ENCODE results near the gene RNPEPL1.

Gene RNPEPL1

DNA sequence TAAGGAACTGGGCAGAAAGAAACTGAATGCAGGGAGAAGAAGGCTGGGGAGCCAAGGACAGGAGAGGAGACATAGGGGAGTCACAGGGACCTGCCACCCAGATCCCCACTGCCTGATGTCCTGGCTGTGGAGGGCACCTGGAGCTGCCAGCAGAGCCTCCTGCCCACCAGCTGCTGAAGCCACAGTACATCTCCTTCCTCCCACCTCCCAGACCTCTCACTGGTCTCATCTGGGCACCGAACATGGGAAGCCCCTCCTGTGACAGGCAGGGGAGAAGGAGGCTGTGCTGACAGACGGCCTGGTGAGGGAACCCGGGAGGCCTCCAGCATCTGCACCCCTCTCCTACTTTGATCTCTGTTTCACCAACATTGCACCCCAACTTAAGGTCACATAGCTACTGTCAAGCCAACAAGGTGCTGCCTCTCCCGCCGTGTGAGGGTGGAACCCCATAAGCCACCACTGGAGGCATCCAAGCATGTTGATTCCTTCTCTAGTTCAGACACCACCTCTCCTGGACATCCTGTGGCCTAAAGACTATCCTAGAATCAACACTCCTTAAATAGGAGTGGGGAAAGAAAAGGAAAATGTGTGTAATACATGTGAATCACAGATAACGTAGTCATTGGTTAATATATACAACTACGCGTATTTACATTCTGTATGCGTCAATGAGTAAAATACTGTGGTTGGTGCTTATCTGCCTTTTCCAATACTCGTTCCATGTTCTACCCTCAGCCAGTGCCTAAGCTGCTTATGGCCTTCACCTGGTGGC is 3.5 kb upstream of the RNPEPL1 start:
- peak; percentile 88 for DNase-seq (ENCODE audit: low spot score)

DNA sequence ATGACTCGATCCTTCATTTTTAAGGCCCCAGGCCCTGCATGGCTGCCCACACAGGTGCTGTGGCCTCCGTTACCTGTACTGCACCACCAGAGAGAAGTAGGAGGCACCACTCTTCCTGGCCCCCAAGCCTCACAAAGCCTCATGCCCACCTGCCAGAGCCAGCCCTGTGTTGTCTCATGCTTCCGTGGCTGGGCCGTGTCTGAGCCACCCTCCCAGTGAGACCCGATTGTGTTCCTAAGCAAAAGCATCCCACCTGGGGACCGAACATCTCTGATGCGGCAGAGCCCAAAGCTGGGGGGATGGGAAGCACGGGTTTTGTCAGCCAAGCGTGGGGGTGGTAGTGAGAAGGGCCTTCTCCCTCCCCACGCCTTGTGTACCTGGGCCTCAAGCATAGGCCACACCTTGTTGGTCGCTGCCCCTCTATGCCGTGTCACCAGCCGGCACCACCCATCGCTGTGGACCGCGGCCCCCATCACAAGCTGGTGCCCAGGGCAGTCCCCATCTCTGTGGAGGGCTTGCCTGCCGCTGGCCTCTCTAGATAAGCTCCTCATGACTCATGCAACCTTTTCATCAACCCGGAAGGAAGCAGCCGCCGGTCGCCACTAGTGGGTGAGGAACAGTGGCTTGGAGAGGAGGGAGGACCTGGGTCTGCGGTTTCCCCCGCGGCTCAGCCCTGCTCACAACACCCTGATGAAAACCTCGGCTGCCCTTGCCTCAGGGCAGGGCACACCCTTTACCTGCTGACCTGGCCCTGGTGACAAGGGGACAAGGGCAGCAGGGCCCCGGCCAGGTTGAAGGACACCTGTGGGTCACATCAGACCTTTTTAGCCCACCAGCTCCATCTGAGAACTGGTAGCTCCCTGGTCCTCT is 2.7 kb upstream of the RNPEPL1 start:
- peak; percentile 96 for DNase-seq (ENCODE audit: low spot score)

DNA sequence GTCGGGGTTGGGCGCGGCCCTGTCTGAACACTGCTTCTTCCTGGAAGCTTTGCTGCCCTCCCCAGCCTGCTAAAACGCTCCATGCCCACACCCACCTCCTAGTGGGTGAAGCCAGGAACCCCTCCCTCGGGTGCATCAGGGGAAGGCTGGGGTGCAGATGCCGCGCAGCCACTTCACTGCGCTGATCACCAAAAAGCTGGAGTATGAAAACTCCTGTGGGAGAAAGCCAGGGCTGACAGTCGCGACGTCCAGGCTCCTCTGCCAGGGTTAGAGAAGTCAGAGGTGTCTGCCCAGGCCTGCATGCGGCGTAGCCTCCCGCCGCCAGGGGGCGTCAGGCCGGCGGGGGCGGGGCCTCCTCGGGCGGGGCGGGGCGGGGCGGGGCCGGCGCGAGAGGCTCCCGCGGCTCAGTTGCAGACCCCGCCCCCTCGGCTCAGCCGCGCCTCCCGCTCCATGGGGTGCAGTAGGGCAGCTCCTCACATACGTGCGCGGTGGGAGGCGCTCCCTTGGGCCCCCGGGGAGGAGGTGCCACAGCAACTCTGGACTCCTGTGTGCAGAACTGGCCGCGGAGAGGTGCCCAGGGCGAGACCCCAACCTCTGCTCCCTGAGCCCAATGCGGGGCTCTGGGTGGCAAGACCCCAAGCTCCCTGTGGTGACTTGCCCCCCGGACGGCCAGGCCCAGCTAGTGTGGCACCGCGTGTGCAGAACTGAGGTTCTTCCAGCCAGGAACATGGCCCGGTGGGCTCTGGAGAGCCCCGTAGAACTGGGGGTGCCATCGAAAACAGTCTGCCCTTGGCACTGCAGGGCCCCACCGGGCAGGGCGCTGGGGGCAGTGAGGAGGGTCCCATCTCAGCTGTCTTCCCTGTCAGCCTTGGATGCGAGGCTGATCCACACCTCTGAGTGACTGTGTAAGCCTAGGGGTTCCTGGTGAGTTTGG is 1.8 kb upstream of the RNPEPL1 start:
- DNase-seq (ENCODE audit: low spot score) = peak; percentile 94

DNA sequence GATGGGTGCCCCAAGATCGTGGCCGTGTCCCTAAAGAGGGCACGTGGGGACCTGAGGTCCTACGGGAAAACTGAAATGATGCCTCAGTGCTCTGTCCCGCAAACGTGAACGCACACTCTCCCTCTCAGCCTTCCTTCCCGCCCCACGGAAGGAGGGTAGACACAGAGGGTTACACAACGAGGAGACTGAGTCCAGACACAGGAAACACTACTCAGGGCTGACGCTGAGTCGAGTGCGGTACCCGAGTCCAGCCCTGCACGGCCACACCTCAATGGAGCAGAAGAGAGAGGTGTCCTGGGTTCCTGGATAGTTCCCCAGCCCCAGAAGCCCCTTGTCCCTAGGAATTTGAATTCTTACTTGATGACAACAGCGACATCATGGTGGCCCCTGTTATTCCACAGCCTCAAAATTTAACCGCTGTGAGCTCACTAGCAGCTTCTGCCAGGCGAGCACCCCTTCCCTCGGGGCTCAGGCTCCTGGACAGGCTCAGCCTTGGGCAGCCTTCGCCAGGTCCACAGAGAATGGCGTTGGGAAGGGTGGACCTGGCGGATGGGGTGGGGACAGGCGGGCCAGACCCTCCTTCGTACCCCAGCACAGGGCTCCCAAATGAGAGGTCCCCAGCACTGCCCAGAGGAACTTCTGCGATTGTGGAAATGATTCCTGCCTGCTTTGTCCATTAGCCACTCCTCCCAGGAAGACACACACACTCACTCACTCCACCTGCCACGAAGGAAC is 980 bp upstream of the RNPEPL1 start:
- peak; percentile 49 for DNase-seq (ENCODE audit: low spot score)

DNA sequence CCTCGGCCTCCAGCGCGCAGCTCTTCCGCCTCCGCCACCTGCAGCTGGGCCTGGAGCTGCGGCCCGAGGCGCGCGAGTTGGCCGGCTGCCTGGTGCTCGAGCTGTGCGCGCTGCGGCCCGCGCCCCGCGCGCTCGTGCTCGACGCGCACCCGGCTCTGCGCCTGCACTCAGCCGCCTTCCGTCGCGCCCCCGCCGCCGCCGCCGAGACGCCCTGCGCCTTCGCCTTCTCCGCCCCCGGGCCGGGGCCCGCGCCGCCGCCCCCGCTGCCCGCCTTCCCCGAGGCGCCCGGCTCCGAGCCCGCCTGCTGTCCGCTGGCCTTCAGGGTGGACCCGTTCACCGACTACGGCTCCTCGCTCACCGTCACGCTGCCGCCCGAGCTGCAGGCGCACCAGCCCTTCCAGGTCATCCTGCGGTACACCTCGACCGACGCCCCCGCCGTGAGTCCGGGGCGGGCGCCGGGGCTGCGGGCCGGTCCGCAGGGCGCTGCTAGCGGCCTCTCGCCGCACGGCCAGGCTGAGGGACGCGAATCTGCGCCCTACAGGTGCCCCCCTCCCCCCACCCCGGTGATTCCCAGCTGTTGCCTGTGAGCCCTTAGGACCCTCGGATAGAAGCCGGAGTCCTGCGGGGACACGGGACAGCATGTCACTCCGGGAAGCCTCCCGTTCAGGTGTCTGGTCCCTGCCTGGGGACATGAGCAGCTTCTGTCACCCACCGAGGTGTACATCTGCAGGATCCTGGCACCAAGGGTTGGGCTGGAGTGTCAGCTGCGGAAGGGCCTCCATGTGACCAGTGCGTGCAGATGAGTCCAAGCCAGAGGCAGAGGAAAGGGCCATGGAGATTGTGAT is 616 bp downstream of the RNPEPL1 start:
- DNase-seq (ENCODE audit: low spot score) = no peak

DNA sequence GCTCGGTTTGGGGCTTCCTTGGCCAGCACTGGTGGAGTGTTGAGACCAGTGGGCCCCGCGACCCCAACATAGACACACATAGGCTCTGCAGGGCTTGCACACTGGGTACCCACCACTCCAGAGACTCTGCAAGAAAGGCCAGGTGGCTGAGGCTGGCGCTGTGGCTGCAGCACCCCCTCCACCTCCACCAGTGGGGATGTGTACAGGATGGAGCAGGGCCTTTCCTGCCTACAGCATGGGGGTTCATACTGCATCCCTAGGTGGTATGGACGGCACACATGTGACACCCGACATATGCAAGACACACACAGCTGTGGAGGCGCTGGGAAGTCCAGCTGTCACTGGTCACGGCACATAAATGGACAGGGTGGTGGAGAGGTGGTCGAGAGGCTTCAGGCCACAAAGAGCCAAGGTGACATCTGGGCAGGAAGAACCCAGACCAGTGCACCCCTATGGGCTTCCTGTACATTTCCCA is 1.3 kb downstream of the RNPEPL1 start:
- DNase-seq (ENCODE audit: low spot score) = no peak

DNA sequence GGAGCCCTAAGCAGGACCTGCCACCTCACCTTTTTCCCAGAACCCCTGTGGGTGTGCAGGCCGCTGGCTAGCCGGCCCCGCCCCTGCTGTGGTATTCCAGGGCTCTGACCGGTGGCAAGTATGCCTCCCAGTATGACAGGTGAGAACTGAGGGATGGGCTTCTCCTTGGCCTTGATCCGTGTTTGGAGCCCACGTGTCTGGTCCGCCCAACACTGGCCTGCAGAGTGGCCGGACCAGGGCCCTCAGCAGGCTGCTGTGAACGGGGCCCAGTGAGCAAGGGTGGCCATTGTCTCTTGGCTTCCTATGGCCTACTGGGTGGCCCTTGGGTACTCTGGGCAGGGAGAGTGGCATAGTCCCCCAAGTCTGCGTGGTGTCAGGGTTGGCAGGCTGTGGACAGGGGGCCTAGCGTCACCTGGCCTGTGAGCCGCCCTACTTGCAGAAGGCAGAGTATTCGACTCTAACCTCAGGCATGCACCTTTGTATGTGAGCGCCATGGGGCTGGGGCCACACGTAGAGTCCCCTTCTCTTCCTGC is 1.8 kb downstream of the RNPEPL1 start:
- no peak for DNase-seq (ENCODE audit: low spot score)

DNA sequence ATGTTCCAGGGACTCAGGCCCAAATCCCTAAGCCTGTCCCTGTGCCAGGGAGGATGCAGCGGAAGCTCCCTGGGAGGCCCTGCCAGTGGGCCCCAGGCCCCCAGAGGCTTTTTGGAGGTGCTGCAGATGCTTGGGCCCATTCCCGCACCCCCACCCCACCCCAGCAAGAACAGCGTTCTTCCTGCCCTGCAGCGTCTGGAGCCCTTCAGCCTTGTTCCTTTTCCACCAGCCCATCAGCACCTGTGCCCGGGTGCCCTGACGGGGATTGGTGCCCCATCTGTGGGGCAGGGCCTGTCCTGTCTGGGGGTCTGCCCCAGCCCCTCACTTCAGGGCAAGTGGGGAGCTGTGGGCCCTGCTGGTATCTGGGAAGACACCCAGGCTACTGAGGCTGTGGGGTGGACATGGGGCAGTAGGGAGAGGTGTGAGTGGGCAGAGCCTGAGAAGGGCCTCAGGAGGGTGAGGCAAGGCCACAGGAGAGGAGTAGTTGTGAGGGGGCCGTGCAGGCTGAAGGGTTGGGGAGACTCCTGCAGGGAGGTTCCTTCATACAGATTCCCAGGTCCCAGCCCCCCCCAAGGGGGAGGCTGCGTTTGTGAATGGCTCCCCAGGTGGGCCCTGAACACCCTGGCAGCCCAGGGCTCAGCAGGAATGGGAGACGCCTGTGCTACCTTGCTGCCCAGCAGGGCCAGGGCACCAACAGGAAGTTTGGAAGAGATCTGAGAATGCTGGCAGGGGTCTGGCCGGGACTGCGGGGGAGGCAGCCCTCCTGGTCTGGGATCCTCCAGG is 2.4 kb downstream of the RNPEPL1 start:
- no peak for DNase-seq (ENCODE audit: low spot score)

DNA sequence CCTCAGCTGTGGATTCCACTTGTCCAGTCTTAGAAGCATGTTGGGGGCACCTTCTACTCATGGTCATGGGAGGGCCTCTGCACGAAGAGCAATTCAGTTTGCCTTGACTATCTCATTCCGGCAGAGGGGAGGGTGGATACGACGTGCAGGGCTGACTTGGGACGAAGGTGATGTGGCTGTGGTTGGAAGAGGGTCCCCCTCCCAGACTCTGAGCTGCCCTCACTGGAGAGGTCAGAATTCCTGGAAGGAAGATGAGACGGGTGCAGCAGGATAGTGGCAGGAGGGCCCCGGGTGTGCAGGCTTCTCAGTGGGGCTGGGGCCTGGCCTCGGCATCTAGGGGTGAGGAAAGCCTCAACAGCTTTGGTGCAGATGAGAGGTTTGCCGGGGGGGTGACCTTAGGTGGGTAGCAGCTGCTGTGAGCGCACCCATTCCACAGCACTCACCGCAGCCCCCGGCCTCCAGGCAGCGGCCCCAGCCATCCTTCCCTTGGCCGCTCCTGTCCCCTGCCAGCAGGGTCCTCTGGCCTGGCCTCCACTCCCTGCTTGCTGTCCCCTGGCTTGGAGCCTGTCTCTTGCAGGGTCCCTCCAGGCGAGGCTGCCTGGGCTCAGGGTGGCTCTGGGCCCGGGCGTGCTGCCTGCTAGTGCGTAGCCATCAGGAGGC is 3.2 kb downstream of the RNPEPL1 start:
- no peak for DNase-seq (ENCODE audit: low spot score)

DNA sequence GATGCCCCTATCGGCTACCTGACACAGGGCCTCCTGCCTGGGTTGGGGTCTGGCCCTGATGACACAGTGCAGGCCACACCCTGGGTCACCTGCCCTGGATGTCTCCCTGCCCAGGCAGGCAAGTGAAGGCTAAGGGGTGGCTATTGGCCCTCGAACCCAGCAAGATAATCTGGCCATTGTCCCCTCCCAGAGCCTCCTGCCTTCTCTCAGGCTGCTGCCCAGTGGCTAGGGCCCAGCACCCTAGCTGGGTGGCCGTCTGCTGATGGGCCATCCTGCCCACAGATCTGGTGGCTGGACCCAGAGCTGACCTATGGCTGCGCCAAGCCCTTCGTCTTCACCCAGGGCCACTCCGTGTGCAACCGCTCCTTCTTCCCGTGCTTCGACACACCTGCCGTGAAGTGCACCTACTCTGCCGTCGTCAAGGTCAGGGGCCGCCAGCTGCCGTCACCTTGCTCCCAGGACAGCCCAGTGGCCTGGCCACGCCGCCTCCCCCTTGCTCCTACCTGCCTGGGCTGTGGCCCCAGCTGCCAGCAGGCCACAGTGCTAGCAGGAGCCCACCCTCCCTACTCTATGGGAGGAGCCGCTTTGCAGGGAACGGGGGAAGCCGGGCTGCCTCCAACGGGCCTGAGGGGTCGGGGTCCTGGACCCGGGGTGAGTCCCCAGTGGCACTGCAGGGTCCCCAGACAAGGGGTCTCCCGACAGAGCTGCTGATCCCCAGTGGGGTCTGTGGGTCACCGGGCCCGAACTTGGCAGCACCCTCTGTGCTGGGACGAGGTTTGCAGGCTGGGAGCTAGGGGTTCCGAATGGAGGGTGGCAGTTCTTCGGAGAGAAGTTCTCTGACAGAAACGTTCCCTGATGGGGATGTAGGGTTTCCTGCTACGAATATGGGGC is 4.1 kb downstream of the RNPEPL1 start:
- DNase-seq (ENCODE audit: low spot score) = no peak

DNA sequence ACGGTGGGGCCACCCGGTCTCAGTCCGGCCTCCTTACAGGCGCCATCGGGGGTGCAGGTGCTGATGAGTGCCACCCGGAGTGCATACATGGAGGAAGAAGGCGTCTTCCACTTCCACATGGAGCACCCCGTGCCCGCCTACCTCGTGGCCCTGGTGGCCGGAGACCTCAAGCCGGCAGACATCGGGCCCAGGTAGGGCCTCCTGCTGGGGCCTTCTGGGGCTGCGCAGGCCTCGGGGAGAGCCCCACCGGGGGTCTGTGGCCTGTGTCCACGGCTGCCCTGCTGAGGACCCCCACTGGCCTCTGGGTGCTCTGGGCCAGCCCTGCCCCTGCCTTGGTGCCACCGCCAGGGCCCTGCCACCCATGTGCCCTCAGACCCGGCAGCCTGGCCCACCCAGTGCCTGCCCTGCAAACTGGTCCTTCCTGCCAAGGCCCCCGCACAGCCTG is 4.8 kb downstream of the RNPEPL1 start:
- no peak for DNase-seq (ENCODE audit: low spot score)

DNA sequence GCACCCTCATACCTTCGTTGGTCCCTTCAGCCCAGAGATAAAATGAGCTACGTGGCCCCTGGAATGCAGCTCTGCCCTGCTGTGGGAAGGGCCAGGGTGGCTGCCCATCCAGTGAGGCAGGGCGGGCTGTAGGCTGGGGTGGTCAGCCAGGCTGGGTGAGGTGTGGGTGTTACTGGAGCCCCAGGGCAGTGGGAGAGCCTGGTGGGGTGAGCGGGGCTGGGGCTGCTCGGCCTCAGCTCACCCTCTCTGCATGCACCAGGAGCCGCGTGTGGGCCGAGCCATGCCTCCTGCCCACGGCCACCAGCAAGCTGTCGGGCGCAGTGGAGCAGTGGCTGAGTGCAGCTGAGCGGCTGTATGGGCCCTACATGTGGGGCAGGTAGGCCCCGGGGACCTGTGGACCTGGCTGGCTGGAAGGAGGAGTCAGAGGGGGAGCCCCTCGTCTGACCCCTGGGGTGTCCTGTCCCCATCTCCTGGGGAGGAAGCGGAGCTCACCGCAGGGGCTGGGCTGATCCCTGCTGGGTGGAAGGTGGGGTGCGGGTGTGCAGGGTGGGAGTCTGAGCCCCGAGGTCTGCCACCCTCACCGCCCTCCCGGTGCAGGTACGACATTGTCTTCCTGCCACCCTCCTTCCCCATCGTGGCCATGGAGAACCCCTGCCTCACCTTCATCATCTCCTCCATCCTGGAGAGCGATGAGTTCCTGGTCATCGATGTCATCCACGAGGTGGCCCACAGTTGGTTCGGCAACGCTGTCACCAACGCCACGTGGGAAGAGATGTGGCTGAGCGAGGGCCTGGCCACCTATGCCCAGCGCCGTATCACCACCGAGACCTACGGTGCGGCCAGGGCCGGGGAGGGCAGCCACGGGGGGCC is 5.5 kb downstream of the RNPEPL1 start:
- no peak for DNase-seq (ENCODE audit: low spot score)

DNA sequence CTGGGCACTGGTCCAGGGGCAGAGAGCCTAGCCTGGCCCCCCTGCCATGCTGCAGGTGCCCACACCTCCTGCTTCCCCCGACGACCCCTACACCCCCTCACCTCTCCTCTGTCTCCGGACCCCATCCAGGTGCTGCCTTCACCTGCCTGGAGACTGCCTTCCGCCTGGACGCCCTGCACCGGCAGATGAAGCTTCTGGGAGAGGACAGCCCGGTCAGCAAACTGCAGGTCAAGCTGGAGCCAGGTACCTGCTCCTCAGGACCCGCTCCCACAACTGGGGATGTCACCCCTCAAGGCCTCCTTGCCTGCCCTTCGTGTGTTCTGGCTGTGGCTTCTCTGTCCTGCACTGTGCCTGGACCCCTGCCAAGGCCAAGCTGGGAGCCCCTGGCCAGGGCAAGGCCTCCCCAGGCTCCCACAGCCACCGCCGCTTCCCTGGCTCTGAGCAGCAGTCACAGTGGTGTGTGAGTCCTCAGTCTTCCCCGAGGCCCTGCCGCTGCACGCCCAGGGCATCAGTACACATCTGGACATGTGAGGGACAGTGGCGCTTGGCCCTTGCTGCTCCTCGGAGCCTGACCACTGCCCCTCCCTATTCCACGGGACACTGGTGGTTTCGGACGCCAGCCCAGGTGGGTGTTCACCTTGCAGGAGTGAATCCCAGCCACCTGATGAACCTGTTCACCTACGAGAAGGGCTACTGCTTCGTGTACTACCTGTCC is 6.3 kb downstream of the RNPEPL1 start:
- DNase-seq (ENCODE audit: low spot score) = no peak

DNA sequence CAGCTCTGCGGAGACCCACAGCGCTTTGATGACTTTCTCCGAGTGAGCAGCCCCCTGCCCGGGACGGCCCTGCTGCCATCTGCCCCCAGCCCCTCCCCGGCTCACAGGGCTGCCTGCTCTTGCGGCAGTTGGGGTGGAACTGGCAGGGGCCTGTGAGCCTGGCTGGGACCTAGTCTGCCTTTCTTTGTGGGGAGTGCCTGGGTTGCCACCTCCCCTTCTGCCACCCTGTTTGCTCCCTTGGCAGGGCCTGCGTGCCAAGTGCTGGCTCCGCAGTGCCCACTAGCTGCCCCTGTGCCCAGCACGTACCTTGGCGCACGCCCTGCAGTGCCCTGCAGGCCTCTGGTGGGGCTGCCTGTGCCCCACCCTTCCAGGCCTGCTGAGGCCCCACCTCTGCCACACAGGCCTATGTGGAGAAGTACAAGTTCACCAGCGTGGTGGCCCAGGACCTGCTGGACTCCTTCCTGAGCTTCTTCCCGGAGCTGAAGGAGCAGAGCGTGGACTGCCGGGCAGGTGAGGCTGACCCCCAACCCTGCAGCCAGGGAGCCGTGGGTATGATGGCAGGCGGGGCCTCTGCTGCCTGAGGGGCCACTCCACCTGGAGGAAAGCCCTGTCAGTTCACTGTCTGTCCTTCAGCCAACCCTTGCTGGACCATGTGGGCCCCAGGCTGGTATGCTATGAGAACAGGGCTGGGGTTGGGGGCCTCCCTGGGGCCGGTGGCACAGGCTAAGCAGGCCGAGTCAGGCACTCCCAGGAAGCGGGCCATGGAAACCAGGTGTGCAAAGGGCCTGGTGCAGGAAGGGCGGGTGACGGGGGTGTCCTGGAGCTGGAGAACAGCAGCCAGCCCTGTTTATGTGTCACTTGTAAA is 7.0 kb downstream of the RNPEPL1 start:
- DNase-seq (ENCODE audit: low spot score) = no peak

DNA sequence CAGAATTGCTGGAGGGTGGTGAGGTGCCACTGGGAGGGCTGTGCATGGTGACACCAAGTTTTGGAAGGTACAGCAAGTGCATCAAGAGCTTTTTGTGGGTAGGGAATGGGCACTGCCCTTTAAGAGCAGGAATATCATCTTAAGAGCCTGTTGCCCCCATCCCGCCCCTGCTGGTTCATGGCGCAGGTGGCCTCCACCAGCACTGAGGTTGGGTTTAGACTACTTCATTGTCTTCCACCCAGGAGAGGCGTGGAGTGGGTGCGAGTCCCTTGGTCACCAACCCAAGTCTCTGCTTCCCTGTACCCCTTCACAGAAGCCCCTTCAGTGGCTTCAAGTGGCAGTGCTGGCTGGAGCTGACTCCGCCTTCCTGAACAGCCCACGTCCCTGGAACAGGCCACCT is 7.8 kb downstream of the RNPEPL1 start:
- DNase-seq (ENCODE audit: low spot score) = no peak
